Measurements from ENCODE around the gene CYTH2. TPM values are rescaled to one million over a fixed set of nuclear protein-coding genes. Genes with fewer than 3 reads are reported as not detected.
A peak's percentile ranks its signal among the peaks of the same experiment; 100 is the strongest.

Gene CYTH2
- total RNA-seq, 1 experiment from 2014 or later, result 72.6 TPM

DNA sequence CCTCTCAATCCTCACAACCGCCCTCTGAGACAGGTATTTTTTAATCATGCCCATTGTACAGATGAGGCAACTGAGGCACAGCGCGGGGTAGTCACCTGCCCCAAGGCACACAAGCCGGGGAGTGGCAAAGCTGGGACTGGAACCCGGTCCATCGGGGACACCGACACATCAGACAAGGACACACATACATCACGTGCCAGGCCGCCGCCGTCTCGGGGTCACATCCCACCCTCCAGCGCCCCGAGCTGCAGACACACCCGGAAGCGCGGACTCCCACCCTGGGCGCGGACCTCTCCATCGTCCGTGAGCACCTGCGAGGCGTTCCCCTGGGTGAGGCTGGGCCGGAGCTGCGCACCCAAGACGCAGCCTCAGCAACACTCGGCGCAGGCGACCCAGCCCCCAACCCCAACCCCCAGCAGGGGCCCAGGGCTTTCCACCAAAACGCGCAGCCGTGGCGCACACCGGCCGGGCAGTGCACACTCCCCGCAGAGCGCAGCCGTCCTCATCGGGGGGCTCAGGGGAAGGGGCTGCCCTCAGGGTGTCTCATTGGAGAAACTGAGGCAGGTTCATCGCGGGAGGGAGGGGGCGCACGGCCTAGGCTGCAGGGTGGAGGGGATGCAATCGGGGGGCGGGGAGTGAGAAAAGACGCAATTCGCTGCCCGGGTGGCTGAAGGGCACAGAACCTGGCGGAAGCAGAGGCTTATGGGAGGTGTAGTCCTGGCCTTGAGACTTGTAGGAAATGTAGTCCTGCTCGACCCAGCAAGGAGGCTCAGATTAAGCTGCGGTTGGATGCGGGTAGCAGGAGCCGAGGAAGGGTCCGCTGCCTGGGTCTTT lies 44.3 kb downstream of the CYTH2 start (continued):
- no peak for TF ChIP-seq RORB (CRISPR knock-in tag; IDR thresholded peaks at IDR 0.05)
- TF ChIP-seq, protein P1, sequence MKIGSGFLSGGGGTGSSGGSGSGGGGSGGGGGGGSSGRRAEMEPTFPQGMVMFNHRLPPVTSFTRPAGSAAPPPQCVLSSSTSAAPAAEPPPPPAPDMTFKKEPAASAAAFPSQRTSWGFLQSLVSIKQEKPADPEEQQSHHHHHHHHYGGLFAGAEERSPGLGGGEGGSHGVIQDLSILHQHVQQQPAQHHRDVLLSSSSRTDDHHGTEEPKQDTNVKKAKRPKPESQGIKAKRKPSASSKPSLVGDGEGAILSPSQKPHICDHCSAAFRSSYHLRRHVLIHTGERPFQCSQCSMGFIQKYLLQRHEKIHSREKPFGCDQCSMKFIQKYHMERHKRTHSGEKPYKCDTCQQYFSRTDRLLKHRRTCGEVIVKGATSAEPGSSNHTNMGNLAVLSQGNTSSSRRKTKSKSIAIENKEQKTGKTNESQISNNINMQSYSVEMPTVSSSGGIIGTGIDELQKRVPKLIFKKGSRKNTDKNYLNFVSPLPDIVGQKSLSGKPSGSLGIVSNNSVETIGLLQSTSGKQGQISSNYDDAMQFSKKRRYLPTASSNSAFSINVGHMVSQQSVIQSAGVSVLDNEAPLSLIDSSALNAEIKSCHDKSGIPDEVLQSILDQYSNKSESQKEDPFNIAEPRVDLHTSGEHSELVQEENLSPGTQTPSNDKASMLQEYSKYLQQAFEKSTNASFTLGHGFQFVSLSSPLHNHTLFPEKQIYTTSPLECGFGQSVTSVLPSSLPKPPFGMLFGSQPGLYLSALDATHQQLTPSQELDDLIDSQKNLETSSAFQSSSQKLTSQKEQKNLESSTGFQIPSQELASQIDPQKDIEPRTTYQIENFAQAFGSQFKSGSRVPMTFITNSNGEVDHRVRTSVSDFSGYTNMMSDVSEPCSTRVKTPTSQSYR (CRISPR knock-in tag; IDR thresholded peaks at IDR 0.05), result peak; percentile 63; the same call in 1 of the 2 replicates
- TF ChIP-seq, protein P2, sequence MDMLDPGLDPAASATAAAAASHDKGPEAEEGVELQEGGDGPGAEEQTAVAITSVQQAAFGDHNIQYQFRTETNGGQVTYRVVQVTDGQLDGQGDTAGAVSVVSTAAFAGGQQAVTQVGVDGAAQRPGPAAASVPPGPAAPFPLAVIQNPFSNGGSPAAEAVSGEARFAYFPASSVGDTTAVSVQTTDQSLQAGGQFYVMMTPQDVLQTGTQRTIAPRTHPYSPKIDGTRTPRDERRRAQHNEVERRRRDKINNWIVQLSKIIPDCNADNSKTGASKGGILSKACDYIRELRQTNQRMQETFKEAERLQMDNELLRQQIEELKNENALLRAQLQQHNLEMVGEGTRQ (CRISPR knock-in tag; IDR thresholded peaks at IDR 0.05), result peak; percentile 79

DNA sequence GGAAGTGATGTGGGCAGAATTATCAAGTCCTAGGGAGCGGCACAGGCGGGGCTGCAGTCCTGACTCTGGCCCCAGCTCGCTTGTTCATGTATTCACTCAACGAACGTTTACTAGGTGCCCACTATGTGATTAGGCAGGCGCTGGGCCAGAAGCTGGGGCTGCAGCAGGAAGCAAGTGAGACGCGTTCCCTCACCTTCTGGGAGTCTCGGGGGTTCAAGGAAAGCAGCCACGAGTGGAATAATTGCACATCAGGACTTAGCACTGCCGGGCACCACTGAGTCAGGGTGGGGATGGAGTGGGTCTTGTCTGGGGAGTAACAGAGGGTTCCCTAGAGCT lies 44.9 kb downstream of the CYTH2 start:
- TF ChIP-seq OVOL2 (CRISPR knock-in tag; IDR thresholded peaks at IDR 0.05; ENCODE audit: borderline replicate concordance) (no peak), ZNF396 (CRISPR knock-in tag; IDR thresholded peaks at IDR 0.05; ENCODE audit: borderline replicate concordance) (no peak), CREB1 (CRISPR knock-in tag; IDR thresholded peaks at IDR 0.05) (no peak), TEAD4 (CRISPR knock-in tag; IDR thresholded peaks at IDR 0.05) (no peak), ESRRA (CRISPR knock-in tag; IDR thresholded peaks at IDR 0.05; ENCODE audit: borderline replicate concordance) (no peak), SMAD3 (CRISPR knock-in tag; IDR thresholded peaks at IDR 0.05; ENCODE audit: borderline replicate concordance) (no peak), GTF2I (CRISPR knock-in tag; conservative IDR thresholded peaks at IDR 0.05) (no peak), NFE2L1 (CRISPR knock-in tag; IDR thresholded peaks at IDR 0.05) (no peak)
- TF ChIP-seq, protein P3, sequence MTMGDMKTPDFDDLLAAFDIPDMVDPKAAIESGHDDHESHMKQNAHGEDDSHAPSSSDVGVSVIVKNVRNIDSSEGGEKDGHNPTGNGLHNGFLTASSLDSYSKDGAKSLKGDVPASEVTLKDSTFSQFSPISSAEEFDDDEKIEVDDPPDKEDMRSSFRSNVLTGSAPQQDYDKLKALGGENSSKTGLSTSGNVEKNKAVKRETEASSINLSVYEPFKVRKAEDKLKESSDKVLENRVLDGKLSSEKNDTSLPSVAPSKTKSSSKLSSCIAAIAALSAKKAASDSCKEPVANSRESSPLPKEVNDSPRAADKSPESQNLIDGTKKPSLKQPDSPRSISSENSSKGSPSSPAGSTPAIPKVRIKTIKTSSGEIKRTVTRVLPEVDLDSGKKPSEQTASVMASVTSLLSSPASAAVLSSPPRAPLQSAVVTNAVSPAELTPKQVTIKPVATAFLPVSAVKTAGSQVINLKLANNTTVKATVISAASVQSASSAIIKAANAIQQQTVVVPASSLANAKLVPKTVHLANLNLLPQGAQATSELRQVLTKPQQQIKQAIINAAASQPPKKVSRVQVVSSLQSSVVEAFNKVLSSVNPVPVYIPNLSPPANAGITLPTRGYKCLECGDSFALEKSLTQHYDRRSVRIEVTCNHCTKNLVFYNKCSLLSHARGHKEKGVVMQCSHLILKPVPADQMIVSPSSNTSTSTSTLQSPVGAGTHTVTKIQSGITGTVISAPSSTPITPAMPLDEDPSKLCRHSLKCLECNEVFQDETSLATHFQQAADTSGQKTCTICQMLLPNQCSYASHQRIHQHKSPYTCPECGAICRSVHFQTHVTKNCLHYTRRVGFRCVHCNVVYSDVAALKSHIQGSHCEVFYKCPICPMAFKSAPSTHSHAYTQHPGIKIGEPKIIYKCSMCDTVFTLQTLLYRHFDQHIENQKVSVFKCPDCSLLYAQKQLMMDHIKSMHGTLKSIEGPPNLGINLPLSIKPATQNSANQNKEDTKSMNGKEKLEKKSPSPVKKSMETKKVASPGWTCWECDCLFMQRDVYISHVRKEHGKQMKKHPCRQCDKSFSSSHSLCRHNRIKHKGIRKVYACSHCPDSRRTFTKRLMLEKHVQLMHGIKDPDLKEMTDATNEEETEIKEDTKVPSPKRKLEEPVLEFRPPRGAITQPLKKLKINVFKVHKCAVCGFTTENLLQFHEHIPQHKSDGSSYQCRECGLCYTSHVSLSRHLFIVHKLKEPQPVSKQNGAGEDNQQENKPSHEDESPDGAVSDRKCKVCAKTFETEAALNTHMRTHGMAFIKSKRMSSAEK (CRISPR knock-in tag; IDR thresholded peaks at IDR 0.05; ENCODE audit: borderline replicate concordance), result no peak
- TF ChIP-seq, protein P4, sequence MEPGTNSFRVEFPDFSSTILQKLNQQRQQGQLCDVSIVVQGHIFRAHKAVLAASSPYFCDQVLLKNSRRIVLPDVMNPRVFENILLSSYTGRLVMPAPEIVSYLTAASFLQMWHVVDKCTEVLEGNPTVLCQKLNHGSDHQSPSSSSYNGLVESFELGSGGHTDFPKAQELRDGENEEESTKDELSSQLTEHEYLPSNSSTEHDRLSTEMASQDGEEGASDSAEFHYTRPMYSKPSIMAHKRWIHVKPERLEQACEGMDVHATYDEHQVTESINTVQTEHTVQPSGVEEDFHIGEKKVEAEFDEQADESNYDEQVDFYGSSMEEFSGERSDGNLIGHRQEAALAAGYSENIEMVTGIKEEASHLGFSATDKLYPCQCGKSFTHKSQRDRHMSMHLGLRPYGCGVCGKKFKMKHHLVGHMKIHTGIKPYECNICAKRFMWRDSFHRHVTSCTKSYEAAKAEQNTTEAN (CRISPR knock-in tag; IDR thresholded peaks at IDR 0.05), result no peak
- TF ChIP-seq, protein P5, sequence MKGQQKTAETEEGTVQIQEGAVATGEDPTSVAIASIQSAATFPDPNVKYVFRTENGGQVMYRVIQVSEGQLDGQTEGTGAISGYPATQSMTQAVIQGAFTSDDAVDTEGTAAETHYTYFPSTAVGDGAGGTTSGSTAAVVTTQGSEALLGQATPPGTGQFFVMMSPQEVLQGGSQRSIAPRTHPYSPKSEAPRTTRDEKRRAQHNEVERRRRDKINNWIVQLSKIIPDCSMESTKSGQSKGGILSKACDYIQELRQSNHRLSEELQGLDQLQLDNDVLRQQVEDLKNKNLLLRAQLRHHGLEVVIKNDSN (CRISPR knock-in tag; IDR thresholded peaks at IDR 0.05), result no peak
- TF ChIP-seq, protein P2 (CRISPR knock-in tag; IDR thresholded peaks at IDR 0.05), result no peak
- TF ChIP-seq, protein P6, sequence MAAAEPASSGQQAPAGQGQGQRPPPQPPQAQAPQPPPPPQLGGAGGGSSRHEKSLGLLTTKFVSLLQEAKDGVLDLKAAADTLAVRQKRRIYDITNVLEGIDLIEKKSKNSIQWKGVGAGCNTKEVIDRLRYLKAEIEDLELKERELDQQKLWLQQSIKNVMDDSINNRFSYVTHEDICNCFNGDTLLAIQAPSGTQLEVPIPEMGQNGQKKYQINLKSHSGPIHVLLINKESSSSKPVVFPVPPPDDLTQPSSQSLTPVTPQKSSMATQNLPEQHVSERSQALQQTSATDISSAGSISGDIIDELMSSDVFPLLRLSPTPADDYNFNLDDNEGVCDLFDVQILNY (CRISPR knock-in tag; IDR thresholded peaks at IDR 0.05), result no peak
- H3K9me3 Mint-ChIP-seq, result no peaks in the 10 kb centered on the region
- ChIA-PET POLR2A (interaction anchor here (0.6 to 1.5 kb wide), 5 partner anchors 39 to 116 kb away, joined by 3 to 7 read pairs (median 4); no protein-coding TSS in a partner anchor), CTCF (interaction anchor here (0.6 to 1.5 kb wide), 11 partner anchors 12 to 163 kb away, joined by 3 to 12 read pairs (median 4); no protein-coding TSS in a partner anchor)
- no peak for DNase-seq (ENCODE audit: low spot score)
- no peaks in the 10 kb centered on the region; the same call in 1 of the 2 replicates for H3K27me3 Mint-ChIP-seq (ENCODE audit: low read depth)
- no peak for ATAC-seq
- peak overlapping the region; percentile 51; the same call in 1 of the 2 replicates for H3K27ac Mint-ChIP-seq
- no peaks in the 10 kb centered on the region for H3K36me3 Mint-ChIP-seq
- peaks cover 18% of the 10 kb centered on the region for H3K4me1 Mint-ChIP-seq
- no peak overlapping the region for H3K4me3 Mint-ChIP-seq

Data from WTC11 (cell line).